MM.1S (cell line): ENCODE measurements around the gene BBX.
A peak's percentile ranks its signal among the peaks of the same experiment; 100 is the strongest.

ENCODE experiments used
- DNase-seq: peaks from one replicate; pipeline ENCODE4 v3.0.0-alpha.2; 2015
- H2AFZ ChIP-seq: fragments of 300-600 bp; sonication (generic); 2 replicates; pipeline ENCODE4 v1.6.0; 2016; ENCODE audit warnings: antibody characterized with exemption, low read length
- H3F3A ChIP-seq: fragments of 300-600 bp; sonication (generic); 2 replicates; pipeline ENCODE4 v1.6.1; 2016; ENCODE audit warnings: mild to moderate bottlenecking, antibody characterized with exemption, low read length, moderate library complexity, mixed read lengths; ENCODE audit not compliant: insufficient read depth
- H3K27ac ChIP-seq: fragments of 300-600 bp; sonication (generic); 2 replicates; pipeline ENCODE4 v1.5.1; 2016; ENCODE audit warnings: mild to moderate bottlenecking, low read length
- H3K27me3 ChIP-seq: fragments of 300-600 bp; sonication (generic); replicated peaks from 2 replicates; pipeline ENCODE4 v1.6.0; 2016; ENCODE audit warnings: low read length; ENCODE audit not compliant: insufficient read depth
- H3K36me3 ChIP-seq: fragments of 300-600 bp; sonication (generic); replicated peaks from 2 replicates; pipeline ENCODE4 v1.6.1; 2016; ENCODE audit warnings: mild to moderate bottlenecking, low read length, mixed read lengths; ENCODE audit not compliant: insufficient read depth
- H3K4me1 ChIP-seq: fragments of 300-600 bp; sonication (generic); 2 replicates; pipeline ENCODE4 v1.6.1; 2016; ENCODE audit warnings: low read length, mixed read lengths
- H3K4me2 ChIP-seq: fragments of 300-600 bp; sonication (generic); 2 replicates; pipeline ENCODE4 v1.6.0; 2016; ENCODE audit warnings: low read depth, low read length
- H3K4me3 ChIP-seq: fragments of 300-600 bp; sonication (generic); 2 replicates; pipeline ENCODE4 v1.5.1; 2016; ENCODE audit warnings: low read length, mixed read lengths
- H3K79me2 ChIP-seq: fragments of 300-600 bp; sonication (generic); 2 replicates; pipeline ENCODE4 v1.6.1; 2016; ENCODE audit warnings: mixed run types, low read length, mixed read lengths
- H3K9ac ChIP-seq: fragments of 300-600 bp; sonication (generic); 2 replicates; pipeline ENCODE4 v1.6.1; 2016; ENCODE audit warnings: low read length, mixed read lengths
- H3K9me2 ChIP-seq: fragments of 300-600 bp; sonication (generic); replicated peaks from 2 replicates; pipeline ENCODE4 v1.6.1; 2016; ENCODE audit warnings: mild to moderate bottlenecking, low read length, mixed read lengths; ENCODE audit not compliant: insufficient read depth
- H3K9me3 ChIP-seq: fragments of 300-600 bp; sonication (generic); replicated peaks from 2 replicates; pipeline ENCODE4 v1.6.1; 2016; ENCODE audit warnings: mild to moderate bottlenecking, low read length, mixed read lengths; ENCODE audit not compliant: insufficient read depth
- H4K20me1 ChIP-seq: fragments of 300-600 bp; sonication (generic); 2 replicates; pipeline ENCODE4 v1.6.1; 2016; ENCODE audit warnings: mild to moderate bottlenecking, low read length, moderate library complexity, mixed read lengths; ENCODE audit not compliant: insufficient read depth
- EZH2 ChIP-seq: fragments of 300-600 bp; sonication (generic); optimal IDR thresholded peaks from 2 replicates; pipeline ENCODE3; 2017; ENCODE audit warnings: low read depth, mild to moderate bottlenecking, antibody characterized with exemption, low read length, mixed read lengths
- EZH2phosphoT487 ChIP-seq: fragments of 300-600 bp; sonication (generic); IDR thresholded peaks from 2 replicates; pipeline ENCODE4 v1.6.1; 2018; ENCODE audit warnings: antibody characterized with exemption, low read length
- TF ChIP-seq, protein P1 (sequence below): fragments of 300-600 bp; sonication (generic); IDR thresholded peaks from 2 replicates; pipeline ENCODE4 v1.5.1; 2016; ENCODE audit warnings: antibody characterized with exemption, low read length, mixed read lengths

Gene BBX

DNA sequence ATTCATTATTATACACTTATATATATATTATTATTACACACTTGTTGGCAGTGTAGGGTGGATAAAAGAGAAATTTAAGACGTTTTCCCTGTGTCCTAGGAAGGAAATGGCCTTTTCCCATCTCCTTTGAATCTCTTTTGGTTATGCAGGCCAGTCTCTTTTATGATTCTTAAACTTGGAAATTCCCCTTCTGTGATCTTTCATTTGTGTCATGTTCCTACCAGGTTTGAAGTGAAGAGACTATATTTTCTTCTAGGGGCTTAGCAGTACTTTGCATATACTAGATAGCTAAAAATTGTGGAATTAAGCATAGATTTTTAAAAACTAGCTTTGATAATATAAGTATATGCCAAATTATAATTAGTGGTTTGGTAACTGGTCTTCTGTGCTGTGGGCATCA lies 58.5 kb downstream of the BBX start:
- H3K4me3 ChIP-seq = no peak overlapping the region
- no peaks in the 10 kb centered on the region for H3K27me3 ChIP-seq
- H3K27ac ChIP-seq = no peak overlapping the region
- no peaks in the 10 kb centered on the region for H4K20me1 ChIP-seq
- no peak overlapping the region for H3K4me2 ChIP-seq
- no peak overlapping the region for H2AFZ ChIP-seq
- no peaks in the 10 kb centered on the region for H3K9me2 ChIP-seq
- no peaks in the 10 kb centered on the region for H3K9me3 ChIP-seq
- no peak overlapping the region for H3K9ac ChIP-seq
- TF ChIP-seq, protein P1, sequence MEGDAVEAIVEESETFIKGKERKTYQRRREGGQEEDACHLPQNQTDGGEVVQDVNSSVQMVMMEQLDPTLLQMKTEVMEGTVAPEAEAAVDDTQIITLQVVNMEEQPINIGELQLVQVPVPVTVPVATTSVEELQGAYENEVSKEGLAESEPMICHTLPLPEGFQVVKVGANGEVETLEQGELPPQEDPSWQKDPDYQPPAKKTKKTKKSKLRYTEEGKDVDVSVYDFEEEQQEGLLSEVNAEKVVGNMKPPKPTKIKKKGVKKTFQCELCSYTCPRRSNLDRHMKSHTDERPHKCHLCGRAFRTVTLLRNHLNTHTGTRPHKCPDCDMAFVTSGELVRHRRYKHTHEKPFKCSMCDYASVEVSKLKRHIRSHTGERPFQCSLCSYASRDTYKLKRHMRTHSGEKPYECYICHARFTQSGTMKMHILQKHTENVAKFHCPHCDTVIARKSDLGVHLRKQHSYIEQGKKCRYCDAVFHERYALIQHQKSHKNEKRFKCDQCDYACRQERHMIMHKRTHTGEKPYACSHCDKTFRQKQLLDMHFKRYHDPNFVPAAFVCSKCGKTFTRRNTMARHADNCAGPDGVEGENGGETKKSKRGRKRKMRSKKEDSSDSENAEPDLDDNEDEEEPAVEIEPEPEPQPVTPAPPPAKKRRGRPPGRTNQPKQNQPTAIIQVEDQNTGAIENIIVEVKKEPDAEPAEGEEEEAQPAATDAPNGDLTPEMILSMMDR = no peak
- TF ChIP-seq EZH2 (no peak), EZH2phosphoT487 (no peak)
- H3K36me3 ChIP-seq = no peaks in the 10 kb centered on the region
- no peaks in the 10 kb centered on the region for H3F3A ChIP-seq
- no peak for DNase-seq
- no peaks in the 10 kb centered on the region for H3K4me1 ChIP-seq
- H3K79me2 ChIP-seq = no peaks in the 10 kb centered on the region

DNA sequence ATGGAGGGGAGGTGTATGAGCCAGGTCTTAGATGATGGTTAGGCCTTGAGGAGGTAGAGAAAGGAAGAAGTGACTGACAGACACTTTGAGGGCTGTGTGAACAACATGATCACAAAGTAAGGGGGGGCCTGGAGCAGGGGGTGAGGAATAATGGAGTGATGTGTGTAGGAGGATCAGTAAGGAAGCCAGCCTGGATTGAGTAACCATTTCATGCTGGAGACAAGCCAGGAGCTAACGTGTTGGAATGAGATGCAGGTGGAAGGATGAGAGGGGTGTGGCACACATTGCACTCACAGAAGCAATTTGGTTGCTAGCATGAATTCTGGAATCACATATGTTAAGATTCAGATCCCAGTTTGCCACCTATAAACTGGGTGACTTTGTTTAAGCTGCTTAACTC lies 65.5 kb downstream of the BBX start:
- no peaks in the 10 kb centered on the region for H3K9me3 ChIP-seq
- H3K9ac ChIP-seq = no peak overlapping the region
- no peak overlapping the region for H3K27ac ChIP-seq
- no peak overlapping the region for H3K4me3 ChIP-seq
- TF ChIP-seq EZH2phosphoT487 = no peak
- TF ChIP-seq EZH2 = no peak
- TF ChIP-seq, protein P1 = no peak
- H4K20me1 ChIP-seq = no peaks in the 10 kb centered on the region
- H3K9me2 ChIP-seq = no peaks in the 10 kb centered on the region
- 0 out of 2 replicates have a peak, but pooled peaks cover 7% of the 10 kb centered on the region for H3K79me2 ChIP-seq
- no peaks in the 10 kb centered on the region for H3K27me3 ChIP-seq
- no peaks in the 10 kb centered on the region for H3K36me3 ChIP-seq
- peaks cover 14% of the 10 kb centered on the region; the same call in 1 of the 2 replicates for H3K4me1 ChIP-seq
- no peak for DNase-seq
- peaks cover 10% of the 10 kb centered on the region for H3F3A ChIP-seq
- no peak overlapping the region for H3K4me2 ChIP-seq
- H2AFZ ChIP-seq = no peak overlapping the region

DNA sequence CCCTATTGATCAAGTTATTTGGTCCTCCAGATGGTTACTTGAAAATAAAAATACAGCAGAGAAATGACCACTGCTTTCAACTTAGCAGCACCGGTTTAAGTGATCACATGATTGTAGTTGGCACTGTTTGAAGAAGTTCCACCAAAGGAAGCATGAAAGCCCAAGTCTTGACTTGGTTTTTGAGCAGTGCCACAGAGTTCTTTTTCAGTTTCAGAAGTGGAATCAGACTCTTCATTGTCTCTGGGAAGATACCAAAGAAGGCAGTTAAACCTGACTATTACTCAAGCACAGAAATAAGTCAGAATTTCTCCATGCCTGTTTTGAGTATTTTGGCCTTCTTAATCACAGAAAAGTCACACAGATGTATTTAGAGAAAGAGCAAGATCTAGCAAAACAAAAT lies 66.7 kb downstream of the BBX start:
- Histone ChIP-seq H3K4me2 (peak overlapping the region; percentile 37), H3K9me2 (no peaks in the 10 kb centered on the region), H3F3A (peaks cover 10% of the 10 kb centered on the region), H3K4me3 (peak overlapping the region; percentile 1; the same call in 1 of the 2 replicates), H3K79me2 (0 out of 2 replicates have a peak, but pooled peaks cover 7% of the 10 kb centered on the region), H3K4me1 (peaks cover 14% of the 10 kb centered on the region; the same call in 1 of the 2 replicates), H3K9me3 (no peaks in the 10 kb centered on the region), H3K9ac (no peak overlapping the region; the same call in 1 of the 2 replicates), H2AFZ (no peak overlapping the region), H4K20me1 (no peaks in the 10 kb centered on the region), H3K27me3 (no peaks in the 10 kb centered on the region), H3K27ac (peak overlapping the region; percentile 23; the same call in 1 of the 2 replicates), H3K36me3 (no peaks in the 10 kb centered on the region)
- TF ChIP-seq EZH2phosphoT487 (no peak), EZH2 (no peak)
- TF ChIP-seq, protein P1 = no peak
- DNase-seq = peak; percentile 84
